ENCODE data around the gene CAPZA1.

Gene CAPZA1

GRCh38 chr1:112714313-112715263, 95.0 kb downstream of the CAPZA1 start (continued):
- TF ChIP-seq, protein P1, sequence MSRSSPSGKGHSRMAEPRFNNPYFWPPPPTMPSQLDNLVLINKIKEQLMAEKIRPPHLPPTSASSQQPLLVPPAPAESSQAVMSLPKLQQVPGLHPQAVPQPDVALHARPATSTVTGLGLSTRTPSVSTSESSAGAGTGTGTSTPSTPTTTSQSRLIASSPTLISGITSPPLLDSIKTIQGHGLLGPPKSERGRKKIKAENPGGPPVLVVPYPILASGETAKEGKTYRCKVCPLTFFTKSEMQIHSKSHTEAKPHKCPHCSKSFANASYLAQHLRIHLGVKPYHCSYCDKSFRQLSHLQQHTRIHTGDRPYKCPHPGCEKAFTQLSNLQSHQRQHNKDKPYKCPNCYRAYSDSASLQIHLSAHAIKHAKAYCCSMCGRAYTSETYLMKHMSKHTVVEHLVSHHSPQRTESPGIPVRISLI (tag by site-specific recombination; IDR thresholded peaks at IDR 0.05), result no peak
- no peak for TF ChIP-seq ZNF530 (tag by site-specific recombination; IDR thresholded peaks at IDR 0.05; ENCODE audit: low read depth)
- TF ChIP-seq, protein P2, sequence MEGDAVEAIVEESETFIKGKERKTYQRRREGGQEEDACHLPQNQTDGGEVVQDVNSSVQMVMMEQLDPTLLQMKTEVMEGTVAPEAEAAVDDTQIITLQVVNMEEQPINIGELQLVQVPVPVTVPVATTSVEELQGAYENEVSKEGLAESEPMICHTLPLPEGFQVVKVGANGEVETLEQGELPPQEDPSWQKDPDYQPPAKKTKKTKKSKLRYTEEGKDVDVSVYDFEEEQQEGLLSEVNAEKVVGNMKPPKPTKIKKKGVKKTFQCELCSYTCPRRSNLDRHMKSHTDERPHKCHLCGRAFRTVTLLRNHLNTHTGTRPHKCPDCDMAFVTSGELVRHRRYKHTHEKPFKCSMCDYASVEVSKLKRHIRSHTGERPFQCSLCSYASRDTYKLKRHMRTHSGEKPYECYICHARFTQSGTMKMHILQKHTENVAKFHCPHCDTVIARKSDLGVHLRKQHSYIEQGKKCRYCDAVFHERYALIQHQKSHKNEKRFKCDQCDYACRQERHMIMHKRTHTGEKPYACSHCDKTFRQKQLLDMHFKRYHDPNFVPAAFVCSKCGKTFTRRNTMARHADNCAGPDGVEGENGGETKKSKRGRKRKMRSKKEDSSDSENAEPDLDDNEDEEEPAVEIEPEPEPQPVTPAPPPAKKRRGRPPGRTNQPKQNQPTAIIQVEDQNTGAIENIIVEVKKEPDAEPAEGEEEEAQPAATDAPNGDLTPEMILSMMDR (tag by site-specific recombination; IDR thresholded peaks at IDR 0.05), result peak; percentile 75
- no peak for TF ChIP-seq ZNF555 (tag by site-specific recombination; conservative IDR thresholded peaks at IDR 0.05)
- no peak for TF ChIP-seq ZNF169 (tag by site-specific recombination; IDR thresholded peaks at IDR 0.05)
- TF ChIP-seq, protein P3, sequence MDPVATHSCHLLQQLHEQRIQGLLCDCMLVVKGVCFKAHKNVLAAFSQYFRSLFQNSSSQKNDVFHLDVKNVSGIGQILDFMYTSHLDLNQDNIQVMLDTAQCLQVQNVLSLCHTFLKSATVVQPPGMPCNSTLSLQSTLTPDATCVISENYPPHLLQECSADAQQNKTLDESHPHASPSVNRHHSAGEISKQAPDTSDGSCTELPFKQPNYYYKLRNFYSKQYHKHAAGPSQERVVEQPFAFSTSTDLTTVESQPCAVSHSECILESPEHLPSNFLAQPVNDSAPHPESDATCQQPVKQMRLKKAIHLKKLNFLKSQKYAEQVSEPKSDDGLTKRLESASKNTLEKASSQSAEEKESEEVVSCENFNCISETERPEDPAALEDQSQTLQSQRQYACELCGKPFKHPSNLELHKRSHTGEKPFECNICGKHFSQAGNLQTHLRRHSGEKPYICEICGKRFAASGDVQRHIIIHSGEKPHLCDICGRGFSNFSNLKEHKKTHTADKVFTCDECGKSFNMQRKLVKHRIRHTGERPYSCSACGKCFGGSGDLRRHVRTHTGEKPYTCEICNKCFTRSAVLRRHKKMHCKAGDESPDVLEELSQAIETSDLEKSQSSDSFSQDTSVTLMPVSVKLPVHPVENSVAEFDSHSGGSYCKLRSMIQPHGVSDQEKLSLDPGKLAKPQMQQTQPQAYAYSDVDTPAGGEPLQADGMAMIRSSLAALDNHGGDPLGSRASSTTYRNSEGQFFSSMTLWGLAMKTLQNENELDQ (tag by site-specific recombination; IDR thresholded peaks at IDR 0.05; ENCODE audit: low read depth), result no peak
- 0 out of 2 replicates have a peak, but pooled peaks have one; percentile 17 for TF ChIP-seq ZBTB7A (tag by site-specific recombination; IDR thresholded peaks at IDR 0.05; ENCODE audit: low read depth)
- TF ChIP-seq, protein P4, sequence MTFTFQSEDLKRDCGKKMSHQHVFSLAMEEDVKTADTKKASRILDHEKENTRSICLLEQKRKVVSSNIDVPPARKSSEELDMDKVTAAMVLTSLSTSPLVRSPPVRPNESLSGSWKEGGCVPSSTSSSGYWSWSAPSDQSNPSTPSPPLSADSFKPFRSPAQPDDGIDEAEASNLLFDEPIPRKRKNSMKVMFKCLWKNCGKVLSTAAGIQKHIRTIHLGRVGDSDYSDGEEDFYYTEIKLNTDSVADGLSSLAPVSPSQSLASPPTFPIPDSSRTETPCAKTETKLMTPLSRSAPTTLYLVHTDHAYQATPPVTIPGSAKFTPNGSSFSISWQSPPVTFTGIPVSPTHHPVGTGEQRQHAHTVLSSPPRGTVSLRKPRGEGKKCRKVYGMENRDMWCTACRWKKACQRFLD (tag by site-specific recombination; IDR thresholded peaks at IDR 0.05), result no peak
- no peak for TF ChIP-seq ZNF548 (tag by site-specific recombination; IDR thresholded peaks at IDR 0.05)
- TF ChIP-seq ZNF501 (tag by site-specific recombination; IDR thresholded peaks at IDR 0.05), result 0 out of 2 replicates have a peak, but pooled peaks have one; percentile 31
- no peak for TF ChIP-seq ZNF701 (tag by site-specific recombination; IDR thresholded peaks at IDR 0.05)
- no peak for TF ChIP-seq ZXDB (tag by site-specific recombination; IDR thresholded peaks at IDR 0.05)
- TF ChIP-seq AEBP2 (tag by site-specific recombination; IDR thresholded peaks at IDR 0.05; ENCODE audit: borderline replicate concordance), result no peak
- peak; percentile 45; the same call in 1 of the 2 replicates for TF ChIP-seq ZNF777 (tag by site-specific recombination; IDR thresholded peaks at IDR 0.05; ENCODE audit: borderline replicate concordance)
- no peak for TF ChIP-seq ZNF155 (tag by site-specific recombination; IDR thresholded peaks at IDR 0.05)
- TF ChIP-seq ZBTB8A (tag by site-specific recombination; IDR thresholded peaks at IDR 0.05), result peak; percentile 73
- no peak for TF ChIP-seq PRDM2 (tag by site-specific recombination; IDR thresholded peaks at IDR 0.05; ENCODE audit: borderline replicate concordance)
- no peak for TF ChIP-seq ZNF670 (tag by site-specific recombination; IDR thresholded peaks at IDR 0.05; ENCODE audit: low read depth)
- TF ChIP-seq ZNF398 (tag by site-specific recombination; IDR thresholded peaks at IDR 0.05), result 0 out of 2 replicates have a peak, but pooled peaks have one; percentile 17
- TF ChIP-seq PRDM1 (tag by site-specific recombination; IDR thresholded peaks at IDR 0.05), result no peak
- TF ChIP-seq ZNF366 (tag by site-specific recombination; conservative IDR thresholded peaks at IDR 0.05), result no peak
- TF ChIP-seq ZNF214 (tag by site-specific recombination; IDR thresholded peaks at IDR 0.05; ENCODE audit: borderline replicate concordance), result no peak

All from HEK293 (cell line).